IPS-NIHi7 (cell line): ENCODE results near the gene GRHL1.
A peak's percentile ranks its signal among the peaks of the same experiment; 100 is the strongest.

Source experiments
- DNase-seq: peaks from one replicate; pipeline ENCODE4 v3.0.0; 2012; ENCODE audit warnings: mixed read lengths; ENCODE audit errors: extremely low spot score

The GRHL1 gene

GRCh38 chr2:9972621-9973479 is 21.4 kb downstream of the GRHL1 start:
- DNase-seq = no peak

GRCh38 chr2:9973690-9974089 is 22.2 kb downstream of the GRHL1 start:
- no peak for DNase-seq

- DNase-seq = no peak
These were observed 22.9 kb downstream of the GRHL1 start for GRCh38 chr2:9974343-9974742.

- DNase-seq = no peak
These were observed 23.8 kb downstream of the GRHL1 start for GRCh38 chr2:9975328-9975727.

- no peak for DNase-seq
These were observed 24.4 kb downstream of the GRHL1 start for GRCh38 chr2:9975805-9976447.

- DNase-seq = no peak
These were observed 28.5 kb downstream of the GRHL1 start for GRCh38 chr2:9979977-9980376.

GRCh38 chr2:9980520-9980919 is 29.0 kb downstream of the GRHL1 start:
- DNase-seq = no peak

- no peak for DNase-seq
These were observed 30.2 kb downstream of the GRHL1 start for GRCh38 chr2:9981655-9982054.

GRCh38 chr2:9982248-9982647 is 30.8 kb downstream of the GRHL1 start:
- no peak for DNase-seq

- no peak for DNase-seq
These were observed 31.4 kb downstream of the GRHL1 start for GRCh38 chr2:9982891-9983290.

GRCh38 chr2:9983401-9984216 is 32.1 kb downstream of the GRHL1 start:
- DNase-seq = no peak

GRCh38 chr2:9984217-9984739 is 32.8 kb downstream of the GRHL1 start:
- peak; percentile 82 for DNase-seq

- DNase-seq = no peak
These were observed 33.5 kb downstream of the GRHL1 start for GRCh38 chr2:9984871-9985480.

GRCh38 chr2:9985531-9986328 is 34.2 kb downstream of the GRHL1 start:
- DNase-seq = no peak

GRCh38 chr2:9988320-9988719 is 36.8 kb downstream of the GRHL1 start:
- no peak for DNase-seq

- peak; percentile 46 for DNase-seq
These were observed 39.2 kb downstream of the GRHL1 start for GRCh38 chr2:9990736-9991135.

- DNase-seq = no peak
These were observed 39.7 kb downstream of the GRHL1 start for GRCh38 chr2:9991221-9991620.

GRCh38 chr2:9991829-9992273 is 40.4 kb downstream of the GRHL1 start:
- no peak for DNase-seq

- DNase-seq = no peak
These were observed 41.1 kb downstream of the GRHL1 start for GRCh38 chr2:9992427-9993187.
